Panc1 (cell line): ENCODE results near the gene SLC30A7. TPM values are rescaled to one million over a fixed set of nuclear protein-coding genes. Genes with fewer than 3 reads are reported as not detected.
"Not testable (repeated sequence)": the region's sequence is repeated elsewhere in the genome, so short reads cannot be mapped to it uniquely, and the experiment has no call there.

Experiments
- ATAC-seq: fragments of 200-7000 bp; cut with Tn5 transposase; 2 replicates; pipeline ENCODE4 v1.9.1; 2020; ENCODE audit warnings: mild to moderate bottlenecking, moderate library complexity
- BruUV-seq: library from RNA; stranded (reverse); fragments of 400-500 nt; replicated peaks from 2 replicates; lab custom pipeline; 2021; lab: Mats Ljungman, UMichigan
- CTCF ChIA-PET: fragments of 300-600 bp; sonication (Branson Sonifier 250); formaldehyde crosslinking; loops from one replicate; lab custom pipeline; 2022; ENCODE audit warnings: antibody characterized with exemption; lab: Charles Lee
- POLR2A ChIA-PET: fragments of 300-600 bp; sonication (Branson Sonifier 250); formaldehyde crosslinking; loops from one replicate; lab custom pipeline; 2022; ENCODE audit warnings: antibody characterized with exemption; lab: Charles Lee
- DNase-seq: peaks from one replicate; pipeline ENCODE4 v3.0.0-alpha.2; 2010; ENCODE audit warnings: low read depth, low spot score
- H3K27ac ChIP-seq: 2 replicates; pipeline ENCODE4 v1.5.1; 2011; ENCODE audit warnings: mild to moderate bottlenecking, low read length, inconsistent platforms
- H3K27me3 ChIP-seq: fragments of 200-500 bp; sonication (Bioruptor generic); 2 replicates; pipeline ENCODE4 v1.6.0; 2014; ENCODE audit warnings: low read length, inconsistent platforms; ENCODE audit not compliant: control insufficient read depth, insufficient read depth
- H3K36me3 ChIP-seq: fragments of 200-500 bp; sonication (Bioruptor generic); 2 replicates; pipeline ENCODE4 v1.5.1; 2014; ENCODE audit warnings: inconsistent platforms, mild to moderate bottlenecking, low read length, moderate library complexity; ENCODE audit not compliant: control insufficient read depth, insufficient read depth
- H3K4me1 ChIP-seq: 2 replicates; pipeline ENCODE4 v1.5.1; 2011; ENCODE audit warnings: inconsistent platforms, mild to moderate bottlenecking, low read length, moderate library complexity; ENCODE audit not compliant: control insufficient read depth, insufficient read depth
- H3K4me3 ChIP-seq, 2 experiments: 2 replicates each; pipeline ENCODE4 v1.5.1; 2011 to 2012; ENCODE audit warnings: low read depth in 2 of 2, low read length in 2 of 2, mild to moderate bottlenecking in 2 of 2, inconsistent platforms in 1 of 2, moderate library complexity in 1 of 2
- H3K9me3 ChIP-seq: fragments of 200-500 bp; sonication (Bioruptor generic); 2 replicates; pipeline ENCODE4 v1.5.1; 2014; ENCODE audit warnings: low read depth, mild to moderate bottlenecking, inconsistent platforms, low read length, moderate library complexity; ENCODE audit not compliant: control insufficient read depth, insufficient read depth
- POLR2AphosphoS5 ChIP-seq: IDR thresholded peaks from 2 replicates; pipeline ENCODE4 v1.6.1; 2012; ENCODE audit warnings: mild to moderate bottlenecking, low read depth, low read length, moderate library complexity
- SIN3A ChIP-seq: IDR thresholded peaks from 2 replicates; pipeline ENCODE4 v1.6.1; 2012; ENCODE audit warnings: low read depth, mild to moderate bottlenecking, low read length, moderate library complexity, borderline replicate concordance; ENCODE audit not compliant: insufficient read depth
- TCF7L2 ChIP-seq: IDR thresholded peaks from 2 replicates; pipeline ENCODE4 v1.6.1; 2011; ENCODE audit warnings: mild to moderate bottlenecking, low read depth, low read length, inconsistent platforms
- in situ Hi-C: cut with HindIII; loops from 2 replicates; pipeline ENCODE4 v1.10.0; 2016; ENCODE audit warnings: low sequenced_read_pairs, low pct_unique_long_range_greater_than_20kb
- intact Hi-C: fragments of 100-400 bp; cut with micrococcal nuclease; formaldehyde crosslinking; loops from one replicate; pipeline ENCODE4 v1.10.0; 2022; ENCODE audit not compliant: unreplicated experiment
- total RNA-seq: library from RNA; stranded (reverse); gene quantifications from one replicate; pipeline ENCODE4 v1.2.1, GENCODE V29; 2021; ENCODE audit not compliant: unreplicated experiment
- TF ChIP-seq, protein P1 (sequence below), 2 experiments: IDR thresholded peaks; 2 replicates each; pipeline ENCODE4 v1.6.1; 2011 to 2012; ENCODE audit warnings: low read depth in 2 of 2, control low read depth in 1 of 2, low read length in 1 of 2, mild to moderate bottlenecking in 1 of 2, moderate library complexity in 1 of 2; ENCODE audit not compliant: insufficient read depth in 1 of 2
- TF ChIP-seq, protein P2 (sequence below): fragments of 450-650 bp; IDR thresholded peaks from 2 replicates; pipeline ENCODE4 v1.5.1; 2017; ENCODE audit warnings: mild to moderate bottlenecking

SLC30A7 gene
- total RNA-seq, 1 experiment from 2014 or later, result 18.5 TPM

DNA sequence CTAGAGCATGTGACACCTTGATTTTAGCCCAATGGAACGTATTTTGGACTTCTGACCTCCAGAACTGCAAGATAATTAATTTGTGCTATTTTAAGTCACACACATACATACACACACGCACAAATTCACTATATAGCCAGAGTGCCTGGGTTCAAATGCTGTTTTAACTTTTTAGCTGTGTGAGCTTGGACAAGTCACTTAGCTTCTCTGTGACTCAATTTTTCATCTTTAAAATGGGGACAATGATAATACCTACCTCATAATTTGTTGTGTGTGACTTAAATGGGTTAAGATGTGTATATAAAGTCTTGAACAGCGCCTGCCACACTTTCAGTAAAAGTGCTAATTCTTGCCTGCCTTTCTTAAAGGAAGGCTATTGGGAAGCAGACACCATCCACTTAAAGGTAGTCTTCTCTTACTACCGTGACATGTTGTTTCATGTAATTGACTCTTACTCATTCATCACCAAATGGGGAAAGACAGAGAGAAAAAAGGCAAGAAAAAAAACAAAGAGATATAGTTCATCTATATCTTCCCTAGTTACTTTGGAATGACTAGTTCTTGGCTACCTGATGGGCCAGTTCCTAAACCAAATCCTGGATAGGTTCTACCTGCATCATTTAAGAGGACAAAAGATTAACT, 56.3 kb downstream of the SLC30A7 start:
- H3K36me3 ChIP-seq, result no peaks in the 10 kb centered on the region
- DNase-seq (no peak), ATAC-seq (no peak)
- BruUV-seq, result no TSS peak
- no peaks in the 10 kb centered on the region for H3K9me3 ChIP-seq
- H3K4me3 ChIP-seq, result no peak overlapping the region
- POLR2A ChIA-PET, result no interaction called here
- no peaks in the 10 kb centered on the region for H3K4me1 ChIP-seq
- no peaks in the 10 kb centered on the region for H3K27me3 ChIP-seq
- TF ChIP-seq, protein P1, sequence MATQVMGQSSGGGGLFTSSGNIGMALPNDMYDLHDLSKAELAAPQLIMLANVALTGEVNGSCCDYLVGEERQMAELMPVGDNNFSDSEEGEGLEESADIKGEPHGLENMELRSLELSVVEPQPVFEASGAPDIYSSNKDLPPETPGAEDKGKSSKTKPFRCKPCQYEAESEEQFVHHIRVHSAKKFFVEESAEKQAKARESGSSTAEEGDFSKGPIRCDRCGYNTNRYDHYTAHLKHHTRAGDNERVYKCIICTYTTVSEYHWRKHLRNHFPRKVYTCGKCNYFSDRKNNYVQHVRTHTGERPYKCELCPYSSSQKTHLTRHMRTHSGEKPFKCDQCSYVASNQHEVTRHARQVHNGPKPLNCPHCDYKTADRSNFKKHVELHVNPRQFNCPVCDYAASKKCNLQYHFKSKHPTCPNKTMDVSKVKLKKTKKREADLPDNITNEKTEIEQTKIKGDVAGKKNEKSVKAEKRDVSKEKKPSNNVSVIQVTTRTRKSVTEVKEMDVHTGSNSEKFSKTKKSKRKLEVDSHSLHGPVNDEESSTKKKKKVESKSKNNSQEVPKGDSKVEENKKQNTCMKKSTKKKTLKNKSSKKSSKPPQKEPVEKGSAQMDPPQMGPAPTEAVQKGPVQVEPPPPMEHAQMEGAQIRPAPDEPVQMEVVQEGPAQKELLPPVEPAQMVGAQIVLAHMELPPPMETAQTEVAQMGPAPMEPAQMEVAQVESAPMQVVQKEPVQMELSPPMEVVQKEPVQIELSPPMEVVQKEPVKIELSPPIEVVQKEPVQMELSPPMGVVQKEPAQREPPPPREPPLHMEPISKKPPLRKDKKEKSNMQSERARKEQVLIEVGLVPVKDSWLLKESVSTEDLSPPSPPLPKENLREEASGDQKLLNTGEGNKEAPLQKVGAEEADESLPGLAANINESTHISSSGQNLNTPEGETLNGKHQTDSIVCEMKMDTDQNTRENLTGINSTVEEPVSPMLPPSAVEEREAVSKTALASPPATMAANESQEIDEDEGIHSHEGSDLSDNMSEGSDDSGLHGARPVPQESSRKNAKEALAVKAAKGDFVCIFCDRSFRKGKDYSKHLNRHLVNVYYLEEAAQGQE (IDR thresholded peaks at IDR 0.05; ENCODE audit: insufficient read depth in 1 of 2, low read depth in 2 of 2, low read length in 1 of 2), result no peak
- TF ChIP-seq, protein P2, sequence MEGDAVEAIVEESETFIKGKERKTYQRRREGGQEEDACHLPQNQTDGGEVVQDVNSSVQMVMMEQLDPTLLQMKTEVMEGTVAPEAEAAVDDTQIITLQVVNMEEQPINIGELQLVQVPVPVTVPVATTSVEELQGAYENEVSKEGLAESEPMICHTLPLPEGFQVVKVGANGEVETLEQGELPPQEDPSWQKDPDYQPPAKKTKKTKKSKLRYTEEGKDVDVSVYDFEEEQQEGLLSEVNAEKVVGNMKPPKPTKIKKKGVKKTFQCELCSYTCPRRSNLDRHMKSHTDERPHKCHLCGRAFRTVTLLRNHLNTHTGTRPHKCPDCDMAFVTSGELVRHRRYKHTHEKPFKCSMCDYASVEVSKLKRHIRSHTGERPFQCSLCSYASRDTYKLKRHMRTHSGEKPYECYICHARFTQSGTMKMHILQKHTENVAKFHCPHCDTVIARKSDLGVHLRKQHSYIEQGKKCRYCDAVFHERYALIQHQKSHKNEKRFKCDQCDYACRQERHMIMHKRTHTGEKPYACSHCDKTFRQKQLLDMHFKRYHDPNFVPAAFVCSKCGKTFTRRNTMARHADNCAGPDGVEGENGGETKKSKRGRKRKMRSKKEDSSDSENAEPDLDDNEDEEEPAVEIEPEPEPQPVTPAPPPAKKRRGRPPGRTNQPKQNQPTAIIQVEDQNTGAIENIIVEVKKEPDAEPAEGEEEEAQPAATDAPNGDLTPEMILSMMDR, result no peak
- TF ChIP-seq POLR2AphosphoS5 (no peak), TCF7L2 (no peak), SIN3A (no peak)
- no peak overlapping the region for H3K27ac ChIP-seq
- CTCF ChIA-PET, result no interaction called here
- in situ Hi-C loops, result no loop called here
- intact Hi-C loops, result no loop called here

DNA sequence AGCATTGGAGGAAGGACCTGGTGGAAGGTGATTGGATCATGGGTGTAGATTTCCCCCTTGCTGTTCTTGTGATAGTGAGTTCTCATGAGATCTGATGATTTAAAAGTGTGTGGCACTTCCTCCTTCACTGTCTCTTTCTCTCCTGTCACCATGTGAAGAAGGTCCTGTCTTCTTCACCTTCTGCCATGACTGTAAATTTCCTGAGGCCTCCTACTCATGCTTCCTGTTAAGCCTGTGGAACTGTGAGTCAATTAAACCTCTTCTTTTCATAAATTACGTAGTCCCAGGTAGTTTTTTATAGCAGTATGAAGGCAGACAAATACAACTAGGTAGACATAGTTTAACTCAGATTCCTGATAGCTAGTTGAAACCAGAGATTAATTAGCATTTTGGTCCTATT, 57.1 kb downstream of the SLC30A7 start:
- H3K27me3 ChIP-seq, H3K4me1 ChIP-seq, intact Hi-C loops, ATAC-seq, in situ Hi-C loops, H3K36me3 ChIP-seq, H3K27ac ChIP-seq, DNase-seq, POLR2A ChIA-PET, H3K4me3 ChIP-seq, BruUV-seq, H3K9me3 ChIP-seq: not testable (repeated sequence)
- CTCF ChIA-PET, result interaction anchor here (0.5 kb wide), 1 partner anchor 904 kb away, joined by 4 read pairs; no protein-coding TSS in a partner anchor

DNA sequence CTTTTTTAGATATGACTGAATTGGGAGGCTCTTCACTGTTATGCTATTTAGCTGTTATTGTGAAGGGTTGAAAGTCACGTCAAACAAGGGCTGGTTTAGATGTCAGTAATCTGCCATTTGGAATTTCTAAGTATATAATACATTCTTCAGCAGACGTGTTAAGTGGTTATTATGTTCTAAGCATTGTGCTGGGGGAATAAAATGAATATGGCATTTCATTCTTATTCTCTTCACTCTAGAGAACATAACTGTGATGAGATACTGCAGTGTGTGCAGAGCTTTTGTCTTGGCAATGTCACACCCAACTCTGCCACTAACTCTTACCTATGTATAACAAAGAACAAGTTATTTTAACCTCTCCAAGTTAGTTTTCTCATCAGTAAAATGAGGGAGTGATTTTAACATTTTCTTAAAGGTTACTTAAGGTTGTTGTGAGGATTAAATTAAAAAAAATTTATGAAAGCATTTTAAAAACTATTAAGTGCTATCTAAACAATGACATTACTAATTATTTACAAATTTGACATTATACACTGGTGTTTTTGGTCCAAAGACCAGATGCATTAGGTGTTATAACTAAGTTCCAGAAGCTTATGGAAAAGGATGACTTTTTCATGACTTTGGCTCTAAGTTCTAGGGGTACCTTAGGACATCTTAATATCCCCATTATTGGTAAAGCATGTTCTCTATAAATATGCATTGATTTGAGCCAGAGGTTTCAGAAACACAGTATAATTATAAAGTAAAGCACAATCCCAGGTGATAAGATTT, 58.3 kb downstream of the SLC30A7 start:
- no peak overlapping the region for H3K27ac ChIP-seq
- H3K9me3 ChIP-seq, result no peaks in the 10 kb centered on the region
- CTCF ChIA-PET, result no interaction called here
- no peaks in the 10 kb centered on the region for H3K36me3 ChIP-seq
- H3K4me1 ChIP-seq, result no peaks in the 10 kb centered on the region
- no TSS peak for BruUV-seq
- intact Hi-C loops (no loop called here), in situ Hi-C loops (no loop called here)
- POLR2A ChIA-PET, result no interaction called here
- no peak for TF ChIP-seq SIN3A
- TF ChIP-seq, protein P2, result no peak
- no peak for TF ChIP-seq POLR2AphosphoS5
- no peak overlapping the region for H3K4me3 ChIP-seq
- ATAC-seq (no peak), DNase-seq (no peak)
- no peaks in the 10 kb centered on the region for H3K27me3 ChIP-seq
